DOHH2 (cell line): Measurements from ENCODE around the gene TMEM259.

Experiments
- EZH2phosphoT487 ChIP-seq: fragments of 200-600 bp; sonication (generic); IDR thresholded peaks from 2 replicates; pipeline ENCODE4 v1.6.1; 2017; ENCODE audit warnings: borderline replicate concordance, mild to moderate bottlenecking, antibody characterized with exemption, low read length, moderate library complexity, mixed read lengths
- TF ChIP-seq, protein P1 (sequence below): fragments of 200-600 bp; sonication (generic); IDR thresholded peaks from one replicate; pipeline ENCODE4 v1.5.1; 2014; ENCODE audit warnings: antibody characterized with exemption, mild to moderate bottlenecking, low read depth, low read length; ENCODE audit not compliant: poor library complexity, severe bottlenecking

DNA sequence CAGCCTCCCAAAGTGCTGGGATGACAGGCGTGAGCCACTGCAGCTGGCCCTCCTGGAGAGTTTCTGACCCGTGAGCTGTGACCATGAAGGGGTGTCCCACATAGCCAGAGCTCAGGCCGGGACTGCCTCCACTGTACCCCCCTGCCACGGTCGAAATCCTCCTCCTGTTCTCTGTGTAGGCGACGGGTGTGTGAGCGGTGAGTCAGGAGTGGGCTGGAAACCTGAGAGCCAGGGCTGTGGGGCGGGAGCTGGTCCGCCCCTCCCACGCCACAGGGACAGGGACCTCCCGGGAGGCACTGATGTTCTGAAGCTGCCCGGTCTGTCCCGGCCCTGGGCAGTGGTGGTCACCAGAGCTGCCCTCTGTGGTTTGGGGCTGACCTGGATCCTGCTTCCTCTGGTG, 32.8 kb downstream of the TMEM259 start:
- TF ChIP-seq, protein P1, sequence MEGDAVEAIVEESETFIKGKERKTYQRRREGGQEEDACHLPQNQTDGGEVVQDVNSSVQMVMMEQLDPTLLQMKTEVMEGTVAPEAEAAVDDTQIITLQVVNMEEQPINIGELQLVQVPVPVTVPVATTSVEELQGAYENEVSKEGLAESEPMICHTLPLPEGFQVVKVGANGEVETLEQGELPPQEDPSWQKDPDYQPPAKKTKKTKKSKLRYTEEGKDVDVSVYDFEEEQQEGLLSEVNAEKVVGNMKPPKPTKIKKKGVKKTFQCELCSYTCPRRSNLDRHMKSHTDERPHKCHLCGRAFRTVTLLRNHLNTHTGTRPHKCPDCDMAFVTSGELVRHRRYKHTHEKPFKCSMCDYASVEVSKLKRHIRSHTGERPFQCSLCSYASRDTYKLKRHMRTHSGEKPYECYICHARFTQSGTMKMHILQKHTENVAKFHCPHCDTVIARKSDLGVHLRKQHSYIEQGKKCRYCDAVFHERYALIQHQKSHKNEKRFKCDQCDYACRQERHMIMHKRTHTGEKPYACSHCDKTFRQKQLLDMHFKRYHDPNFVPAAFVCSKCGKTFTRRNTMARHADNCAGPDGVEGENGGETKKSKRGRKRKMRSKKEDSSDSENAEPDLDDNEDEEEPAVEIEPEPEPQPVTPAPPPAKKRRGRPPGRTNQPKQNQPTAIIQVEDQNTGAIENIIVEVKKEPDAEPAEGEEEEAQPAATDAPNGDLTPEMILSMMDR: no peak
- TF ChIP-seq EZH2phosphoT487: no peak
